GM10248 (cell line): ENCODE data around the gene RASL10A.

Source experiments
- CTCF ChIA-PET: fragments of 300-600 bp; sonication (Branson Sonifier 250); formaldehyde crosslinking; extraction: SDS; loops from one replicate; lab custom pipeline; 2021; ENCODE audit warnings: antibody characterized with exemption; lab: Yijun Ruan, JAX
- POLR2A ChIA-PET: fragments of 350-650 bp; sonication (Branson Sonifier 250); formaldehyde crosslinking; extraction: SDS; loops from one replicate; lab custom pipeline; 2020; ENCODE audit warnings: antibody characterized with exemption; lab: Yijun Ruan, JAX
- DNase-seq: peaks from one replicate; pipeline ENCODE4 v3.0.0; 2012; ENCODE audit errors: extremely low spot score
- TF ChIP-seq, protein P1 (sequence below): IDR thresholded peaks from 2 replicates; pipeline ENCODE4 v1.5.1; 2012; ENCODE audit warnings: mild to moderate bottlenecking, low read depth; ENCODE audit errors: extremely low read depth, missing control alignments, control extremely low read depth

RASL10A gene

DNA sequence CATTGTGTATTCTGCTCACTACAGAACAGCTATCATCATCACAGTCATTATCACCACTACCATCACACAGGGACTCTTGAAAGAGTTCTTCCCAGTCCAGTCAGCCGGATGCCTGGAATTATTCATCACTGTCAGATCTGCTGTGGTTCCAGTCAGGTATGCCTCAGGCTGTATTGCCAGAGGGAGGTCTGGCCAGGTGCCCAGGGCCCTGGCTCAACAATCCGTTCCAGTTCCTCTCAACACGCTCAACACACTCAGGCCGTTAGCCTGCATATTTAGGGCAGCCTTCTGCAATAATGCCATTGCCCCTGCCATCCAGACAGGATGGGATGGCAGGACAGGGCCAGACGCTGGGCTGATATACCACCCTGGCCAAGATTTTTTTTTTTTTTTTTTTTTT, 28.6 kb upstream of the RASL10A start:
- ChIA-PET CTCF (no interaction called here), POLR2A (no interaction called here)
- DNase-seq, result no peak

DNA sequence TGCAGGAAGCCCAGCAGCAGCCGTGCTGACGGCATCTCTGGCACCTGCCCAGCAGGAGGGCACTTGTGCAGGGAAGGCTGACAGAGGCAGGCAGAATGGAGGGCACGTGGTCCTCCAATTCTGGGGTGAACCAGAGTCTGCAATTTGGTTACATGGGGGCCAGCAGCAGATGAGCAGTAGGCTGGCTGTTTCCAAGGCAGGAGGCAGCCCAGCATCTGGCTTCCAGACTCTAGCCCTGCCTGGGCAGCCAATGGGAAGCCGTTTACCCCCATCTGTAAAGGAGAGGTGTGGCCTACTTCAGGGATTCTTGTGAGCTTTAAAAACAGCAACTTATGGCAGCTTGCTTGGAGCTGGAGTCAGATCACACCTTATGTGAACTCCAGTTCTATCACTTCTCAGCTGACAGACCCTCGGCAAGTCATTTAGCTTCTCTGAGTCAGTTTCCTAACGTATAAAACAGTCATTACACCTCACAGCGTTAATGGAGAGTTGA, 27.9 kb upstream of the RASL10A start:
- TF ChIP-seq, protein P1, sequence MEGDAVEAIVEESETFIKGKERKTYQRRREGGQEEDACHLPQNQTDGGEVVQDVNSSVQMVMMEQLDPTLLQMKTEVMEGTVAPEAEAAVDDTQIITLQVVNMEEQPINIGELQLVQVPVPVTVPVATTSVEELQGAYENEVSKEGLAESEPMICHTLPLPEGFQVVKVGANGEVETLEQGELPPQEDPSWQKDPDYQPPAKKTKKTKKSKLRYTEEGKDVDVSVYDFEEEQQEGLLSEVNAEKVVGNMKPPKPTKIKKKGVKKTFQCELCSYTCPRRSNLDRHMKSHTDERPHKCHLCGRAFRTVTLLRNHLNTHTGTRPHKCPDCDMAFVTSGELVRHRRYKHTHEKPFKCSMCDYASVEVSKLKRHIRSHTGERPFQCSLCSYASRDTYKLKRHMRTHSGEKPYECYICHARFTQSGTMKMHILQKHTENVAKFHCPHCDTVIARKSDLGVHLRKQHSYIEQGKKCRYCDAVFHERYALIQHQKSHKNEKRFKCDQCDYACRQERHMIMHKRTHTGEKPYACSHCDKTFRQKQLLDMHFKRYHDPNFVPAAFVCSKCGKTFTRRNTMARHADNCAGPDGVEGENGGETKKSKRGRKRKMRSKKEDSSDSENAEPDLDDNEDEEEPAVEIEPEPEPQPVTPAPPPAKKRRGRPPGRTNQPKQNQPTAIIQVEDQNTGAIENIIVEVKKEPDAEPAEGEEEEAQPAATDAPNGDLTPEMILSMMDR, result no peak
- ChIA-PET POLR2A (no interaction called here), CTCF (interaction anchor here (1.1 to 1.4 kb wide), 2 partner anchors 11 to 16 kb away, joined by 3 to 5 read pairs; no protein-coding TSS in a partner anchor)
- DNase-seq, result no peak

More for the DNA sequence above, 28.6 kb upstream of the RASL10A start:
- TF ChIP-seq, protein P1, result no peak

DNA sequence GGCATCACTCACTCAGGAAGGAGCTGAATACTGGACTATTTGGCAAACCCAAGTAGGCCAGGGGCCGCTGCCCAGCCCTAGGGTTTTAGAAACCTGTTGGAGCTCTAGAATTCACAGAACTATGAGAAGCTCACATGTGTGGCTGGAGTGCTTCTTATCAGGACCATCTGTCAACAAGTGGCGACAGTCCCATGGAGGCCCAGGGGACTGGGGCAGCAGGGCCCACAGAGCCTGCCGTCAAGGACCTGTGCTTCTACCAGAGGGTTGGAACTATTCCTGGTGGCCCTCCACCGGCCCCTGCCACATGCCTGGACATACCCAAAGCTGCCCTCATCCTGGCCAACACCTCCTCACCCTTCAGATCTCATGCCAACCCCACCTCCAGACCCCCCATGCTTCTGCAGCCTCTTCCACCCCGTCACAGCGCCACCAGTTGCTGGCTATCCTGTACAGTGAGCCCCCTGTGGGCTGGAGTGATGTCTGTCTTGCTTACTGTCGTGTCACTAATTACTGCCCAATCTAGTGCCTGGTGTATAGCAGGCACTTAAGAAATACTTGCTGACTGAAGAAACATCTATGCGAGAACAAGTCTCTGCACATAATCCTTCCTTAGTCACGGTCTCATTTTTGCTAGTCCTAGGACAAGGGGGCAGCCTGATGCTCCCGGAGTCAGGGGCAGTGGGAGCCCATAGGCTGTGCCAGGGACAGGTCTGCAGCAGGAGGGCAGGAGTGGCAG, 27.2 kb upstream of the RASL10A start:
- DNase-seq, result no peak
- ChIA-PET POLR2A (no interaction called here), CTCF (interaction anchor here (1.1 to 1.4 kb wide), 2 partner anchors 11 to 17 kb away, joined by 3 to 5 read pairs; no protein-coding TSS in a partner anchor)
- TF ChIP-seq, protein P1, result no peak

DNA sequence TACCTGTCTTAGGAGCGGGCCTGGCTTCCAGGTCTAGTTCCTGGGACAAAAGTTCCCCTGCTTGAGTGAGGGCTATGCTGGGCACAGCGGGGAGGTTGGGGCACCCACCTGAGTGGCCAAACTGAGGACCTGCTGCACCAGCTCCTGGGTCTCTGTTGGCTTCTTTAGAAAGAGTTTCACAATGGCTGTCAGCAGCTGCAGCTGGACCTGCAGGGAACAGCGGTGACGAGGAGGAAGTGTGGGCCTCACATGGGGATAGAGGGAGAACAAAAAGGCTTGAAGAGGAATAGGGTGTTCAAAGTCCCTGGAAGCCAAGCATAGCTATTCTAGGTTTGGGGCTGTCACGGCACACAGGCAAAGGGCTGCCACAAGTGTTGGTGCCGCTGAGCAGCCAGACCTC, 26.7 kb upstream of the RASL10A start:
- POLR2A ChIA-PET, result no interaction called here
- no peak for DNase-seq
- TF ChIP-seq, protein P1, result no peak
- CTCF ChIA-PET, result interaction anchor here (1.4 kb wide), 1 partner anchor 12 kb away, joined by 5 read pairs; no protein-coding TSS in a partner anchor

DNA sequence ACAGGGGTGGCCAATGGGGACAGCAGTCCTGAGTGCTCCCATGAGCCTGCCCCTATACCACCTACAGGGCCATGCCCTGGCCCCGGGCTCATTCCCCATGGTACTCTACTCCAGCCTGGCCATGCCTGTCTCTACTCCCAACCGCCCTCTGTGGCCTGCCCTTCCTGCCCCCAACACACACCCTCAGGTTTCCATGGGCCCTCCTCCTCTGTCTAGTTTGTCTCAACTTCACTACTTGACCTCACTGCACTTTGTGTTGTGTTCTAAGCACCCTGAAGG, 26.3 kb upstream of the RASL10A start:
- TF ChIP-seq, protein P1, result no peak
- ChIA-PET CTCF (no interaction called here), POLR2A (no interaction called here)
- DNase-seq, result no peak

DNA sequence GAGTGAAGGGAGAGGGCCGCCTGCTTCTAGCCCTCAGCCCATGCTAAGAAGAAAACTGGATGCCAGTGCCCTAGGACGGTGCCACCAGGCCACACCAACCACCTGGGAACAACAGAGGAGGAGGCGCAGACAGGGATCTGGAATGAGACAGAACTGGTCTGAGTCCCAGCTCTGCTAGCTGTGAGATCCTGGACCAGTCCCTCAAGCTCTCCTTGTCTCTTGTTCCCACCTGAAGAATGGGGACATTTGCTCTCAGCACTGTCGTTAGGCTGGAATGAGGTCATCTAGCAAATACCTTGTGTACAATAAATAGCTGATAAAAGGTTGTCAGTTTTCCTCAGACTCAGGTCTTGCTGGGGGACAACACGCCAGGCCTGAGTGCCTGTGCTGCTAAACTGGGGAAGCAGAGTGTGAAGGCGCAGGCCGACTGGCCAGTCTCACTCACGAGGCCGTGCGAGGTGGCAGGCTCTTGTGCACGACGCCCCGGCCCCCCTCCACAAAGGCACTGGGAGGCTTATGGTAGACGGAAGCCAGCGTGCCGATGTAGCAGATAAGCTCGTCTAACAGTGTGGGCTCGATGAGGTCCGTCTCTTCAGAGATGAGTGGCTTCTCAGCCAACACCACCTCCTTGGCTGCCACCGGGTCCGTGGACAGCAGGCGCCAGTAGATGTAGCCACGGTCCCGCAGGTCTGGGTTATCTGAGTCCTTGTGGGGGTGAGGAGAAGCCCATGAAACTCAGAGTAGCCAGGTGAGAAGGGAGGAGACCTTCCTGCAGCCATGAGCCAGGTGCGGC, 25.8 kb upstream of the RASL10A start:
- TF ChIP-seq, protein P1, result no peak
- ChIA-PET POLR2A (no interaction called here), CTCF (no interaction called here)
- DNase-seq, result no peak
